Activated naive CD4-positive, alpha-beta T cell treated with anti-CD3 and anti-CD28 coated beads for 36 hours (primary cell): ENCODE results near the gene SMIM38. TPM values are rescaled to one million over a fixed set of nuclear protein-coding genes. Genes with fewer than 3 reads are reported as not detected.

Source experiments
- CTCF ChIA-PET: fragments of 350-600 bp; sonication (Branson Sonifier 250); formaldehyde crosslinking; loops from one replicate; lab custom pipeline; 2021; ENCODE audit warnings: antibody characterized with exemption; lab: Charles Lee
- DNase-seq: peaks from one replicate; pipeline ENCODE4 v3.0.0-alpha.2; 2020
- H3K27ac Mint-ChIP-seq: one replicate; pipeline ENCODE4 v1.8.0; 2021; ENCODE audit warnings: mild to moderate bottlenecking, mixed read lengths
- H3K27me3 Mint-ChIP-seq: one replicate; pipeline ENCODE4 v1.8.0; 2021; ENCODE audit warnings: low read depth, mixed read lengths
- H3K36me3 Mint-ChIP-seq: one replicate; pipeline ENCODE4 v1.8.0; 2021; ENCODE audit warnings: low read depth, mixed read lengths
- H3K4me1 Mint-ChIP-seq: one replicate; pipeline ENCODE4 v1.8.0; 2021; ENCODE audit warnings: low read depth, mixed read lengths
- H3K4me3 Mint-ChIP-seq: one replicate; pipeline ENCODE4 v1.8.0; 2021; ENCODE audit warnings: mild to moderate bottlenecking, moderate library complexity, mixed read lengths
- H3K9me3 Mint-ChIP-seq: one replicate; pipeline ENCODE4 v1.8.0; 2021; ENCODE audit warnings: mixed read lengths
- intact Hi-C: fragments of 100-400 bp; cut with micrococcal nuclease; formaldehyde crosslinking; loops from one replicate; pipeline ENCODE4 v1.15.1; 2023
- total RNA-seq, 2 experiments: library from RNA; stranded (reverse); gene quantifications; one replicate each; pipeline ENCODE4 v1.2.3, GENCODE V29; 2021

The SMIM38 gene
- total RNA-seq, result under 1 TPM; 0.12 to 0.17 TPM

DNA sequence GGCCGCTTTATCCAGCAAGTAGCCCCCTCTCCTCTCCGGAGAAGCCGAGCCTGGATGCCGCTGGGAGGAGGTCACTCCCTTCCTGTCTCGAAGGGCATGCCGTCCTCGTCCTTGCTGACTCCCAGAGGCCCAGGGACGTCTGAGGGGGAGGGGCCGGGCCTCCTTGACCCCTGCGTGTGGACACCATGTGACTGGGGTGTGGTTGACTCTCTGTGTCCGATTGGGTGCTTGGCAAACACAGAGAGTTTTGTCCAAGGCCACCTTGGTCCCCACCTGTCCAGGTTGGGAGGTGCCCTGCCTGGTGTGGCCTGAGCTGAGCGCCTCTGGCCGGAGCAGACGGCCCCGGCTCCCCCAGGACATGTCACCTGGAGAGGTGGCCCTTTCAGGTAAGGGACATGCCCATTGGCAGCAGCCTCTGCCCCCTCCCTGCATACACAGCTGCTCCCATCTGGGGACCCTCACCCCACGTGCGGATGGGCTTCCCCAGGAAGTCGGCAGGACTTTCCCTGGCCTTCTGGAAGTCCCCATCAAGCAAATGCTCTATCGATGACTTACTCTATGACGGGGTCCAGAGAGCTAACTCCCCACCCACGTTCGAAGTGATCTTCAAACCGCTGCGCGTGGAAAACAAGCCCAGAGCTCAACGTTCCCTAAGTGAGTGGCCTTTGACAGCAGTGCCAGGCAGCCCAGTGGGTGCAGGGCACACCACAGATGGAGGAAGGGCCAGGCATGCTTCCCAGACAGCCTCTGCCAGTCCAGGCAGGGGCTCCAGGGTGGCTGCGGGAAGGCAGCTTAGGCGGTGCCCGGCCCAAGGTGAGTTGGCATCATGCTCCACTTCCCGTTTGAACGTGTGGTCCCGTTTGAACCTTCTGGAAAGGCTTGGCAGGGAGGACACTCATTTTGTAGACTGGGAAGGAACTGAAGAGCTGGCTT, at the start of gene SMIM38:
TSS of gene SMIM38 (plus strand) at position 634 of the 933 bp plus-strand sequence. CDS start 1,912 bp downstream, outside the sequence.
- H3K36me3 Mint-ChIP-seq, result no peaks in the 10 kb centered on the region
- H3K27ac Mint-ChIP-seq, result no peak within 1 kb of the TSS
- H3K4me3 Mint-ChIP-seq, result no peak within 1 kb of the TSS
- H3K27me3 Mint-ChIP-seq, result no peaks in the 10 kb centered on the region
- H3K4me1 Mint-ChIP-seq, result peaks cover 5% of the 10 kb centered on the region
- intact Hi-C loops, result no loop called here
- CTCF ChIA-PET, result interaction anchor here (0.9 kb wide), 1 partner anchor 24 kb away, joined by 3 read pairs; no protein-coding TSS in a partner anchor
- H3K9me3 Mint-ChIP-seq, result no peaks in the 10 kb centered on the region
- DNase-seq, result no peak

DNA sequence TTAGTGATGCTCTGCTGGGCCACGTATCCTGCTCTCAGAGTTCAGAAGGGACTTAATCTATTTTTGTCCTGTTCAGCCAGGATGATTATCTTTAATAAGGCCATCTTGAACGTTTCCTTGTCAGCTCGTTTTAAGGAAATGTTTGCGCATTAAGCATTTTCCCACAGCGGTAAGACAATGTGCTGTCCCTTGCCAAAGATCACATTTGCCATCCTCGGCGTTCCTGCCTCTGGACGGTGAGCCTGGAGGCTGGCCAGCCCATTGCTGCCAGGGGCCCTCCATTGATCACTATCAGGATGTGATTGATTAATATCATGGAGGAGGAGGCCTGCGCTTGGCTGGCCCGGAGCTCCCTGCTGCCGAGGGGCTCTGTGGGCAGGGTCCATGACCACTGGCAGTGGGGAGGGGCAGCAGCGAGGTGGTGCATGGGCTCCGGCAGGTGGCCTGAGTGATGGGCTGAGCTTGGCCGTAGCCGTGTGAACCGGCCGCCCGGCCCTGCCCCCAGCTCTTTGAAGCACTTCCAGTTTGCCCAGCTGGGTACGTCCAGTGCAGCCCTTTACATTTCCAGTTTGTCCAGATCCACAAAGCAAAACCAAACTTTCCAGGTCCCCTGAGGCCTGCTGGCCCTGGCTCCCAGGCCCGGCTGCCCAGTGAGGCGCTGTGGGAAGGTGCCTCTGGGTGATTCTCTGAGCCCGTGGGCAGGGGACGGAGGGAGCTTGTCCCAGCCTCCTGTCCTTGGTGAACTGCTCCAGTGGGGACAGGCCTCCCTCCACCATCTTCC, 49.5 kb upstream of the SMIM38 start:
- CTCF ChIA-PET, result interaction anchor here (1.0 kb wide), 1 partner anchor 186 kb away, joined by 5 read pairs; no protein-coding TSS in a partner anchor
- no peak for DNase-seq
- H3K9me3 Mint-ChIP-seq, result peaks cover 3% of the 10 kb centered on the region
- H3K27ac Mint-ChIP-seq, result no peak overlapping the region
- H3K4me1 Mint-ChIP-seq, result peaks cover 9% of the 10 kb centered on the region
- no peaks in the 10 kb centered on the region for H3K27me3 Mint-ChIP-seq
- intact Hi-C loops, result no loop called here
- H3K4me3 Mint-ChIP-seq, result no peak overlapping the region
- H3K36me3 Mint-ChIP-seq, result no peaks in the 10 kb centered on the region

GRCh38 chr11:69107413-69107812, 48.3 kb upstream of the SMIM38 start:
- no peak for DNase-seq
- Mint-ChIP-seq H3K27ac (no peak overlapping the region), H3K4me3 (no peak overlapping the region), H3K27me3 (no peaks in the 10 kb centered on the region), H3K4me1 (peaks cover 6% of the 10 kb centered on the region), H3K9me3 (peaks cover 3% of the 10 kb centered on the region), H3K36me3 (no peaks in the 10 kb centered on the region)
- intact Hi-C loops, result no loop called here
- CTCF ChIA-PET, result no interaction called here

- intact Hi-C loops, result no loop called here
- Mint-ChIP-seq H3K36me3 (no peaks in the 10 kb centered on the region), H3K4me1 (peaks cover 6% of the 10 kb centered on the region), H3K27me3 (no peaks in the 10 kb centered on the region), H3K27ac (no peak overlapping the region), H3K4me3 (no peak overlapping the region), H3K9me3 (peaks cover 3% of the 10 kb centered on the region)
- CTCF ChIA-PET, result no interaction called here
- no peak for DNase-seq
Measured at GRCh38 chr11:69108030-69108429, 47.7 kb upstream of the SMIM38 start.

- Mint-ChIP-seq H3K4me1 (peaks cover 6% of the 10 kb centered on the region), H3K9me3 (peaks cover 3% of the 10 kb centered on the region), H3K4me3 (no peak overlapping the region), H3K27ac (no peak overlapping the region), H3K27me3 (no peaks in the 10 kb centered on the region), H3K36me3 (no peaks in the 10 kb centered on the region)
- no peak for DNase-seq
- intact Hi-C loops, result no loop called here
- CTCF ChIA-PET, result no interaction called here
Measured at GRCh38 chr11:69108559-69108958, 47.2 kb upstream of the SMIM38 start.

DNA sequence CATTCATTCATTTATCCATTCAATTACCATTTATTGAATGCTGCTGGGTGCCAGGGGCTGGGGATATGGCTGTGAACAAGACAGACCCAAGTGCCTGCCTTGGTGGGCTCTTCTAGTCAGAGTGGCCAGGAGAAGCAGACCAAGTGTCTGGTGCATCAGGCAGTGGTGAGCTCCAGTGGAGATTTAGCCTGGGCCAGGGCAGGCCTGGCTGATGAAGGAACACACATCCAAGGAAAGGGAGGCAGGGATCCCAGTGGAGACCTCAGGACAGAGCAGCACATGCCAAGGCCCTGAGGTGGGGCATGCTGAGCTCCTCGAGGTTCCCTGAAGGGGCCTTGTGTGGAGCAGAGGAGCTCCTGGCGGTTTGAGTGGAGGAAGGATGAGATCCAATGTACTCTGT, 46.6 kb upstream of the SMIM38 start:
- Mint-ChIP-seq H3K4me1 (peaks cover 6% of the 10 kb centered on the region), H3K4me3 (no peak overlapping the region), H3K36me3 (no peaks in the 10 kb centered on the region), H3K27ac (no peak overlapping the region), H3K9me3 (peaks cover 3% of the 10 kb centered on the region), H3K27me3 (no peaks in the 10 kb centered on the region)
- intact Hi-C loops, result no loop called here
- CTCF ChIA-PET, result no interaction called here
- DNase-seq, result no peak

GRCh38 chr11:69110451-69110850, 45.3 kb upstream of the SMIM38 start:
- intact Hi-C loops, result no loop called here
- CTCF ChIA-PET, result no interaction called here
- H3K27ac Mint-ChIP-seq, result no peak overlapping the region
- no peaks in the 10 kb centered on the region for H3K27me3 Mint-ChIP-seq
- peaks cover 3% of the 10 kb centered on the region for H3K9me3 Mint-ChIP-seq
- H3K4me3 Mint-ChIP-seq, result no peak overlapping the region
- DNase-seq, result no peak
- H3K4me1 Mint-ChIP-seq, result peaks cover 6% of the 10 kb centered on the region
- H3K36me3 Mint-ChIP-seq, result no peaks in the 10 kb centered on the region

DNA sequence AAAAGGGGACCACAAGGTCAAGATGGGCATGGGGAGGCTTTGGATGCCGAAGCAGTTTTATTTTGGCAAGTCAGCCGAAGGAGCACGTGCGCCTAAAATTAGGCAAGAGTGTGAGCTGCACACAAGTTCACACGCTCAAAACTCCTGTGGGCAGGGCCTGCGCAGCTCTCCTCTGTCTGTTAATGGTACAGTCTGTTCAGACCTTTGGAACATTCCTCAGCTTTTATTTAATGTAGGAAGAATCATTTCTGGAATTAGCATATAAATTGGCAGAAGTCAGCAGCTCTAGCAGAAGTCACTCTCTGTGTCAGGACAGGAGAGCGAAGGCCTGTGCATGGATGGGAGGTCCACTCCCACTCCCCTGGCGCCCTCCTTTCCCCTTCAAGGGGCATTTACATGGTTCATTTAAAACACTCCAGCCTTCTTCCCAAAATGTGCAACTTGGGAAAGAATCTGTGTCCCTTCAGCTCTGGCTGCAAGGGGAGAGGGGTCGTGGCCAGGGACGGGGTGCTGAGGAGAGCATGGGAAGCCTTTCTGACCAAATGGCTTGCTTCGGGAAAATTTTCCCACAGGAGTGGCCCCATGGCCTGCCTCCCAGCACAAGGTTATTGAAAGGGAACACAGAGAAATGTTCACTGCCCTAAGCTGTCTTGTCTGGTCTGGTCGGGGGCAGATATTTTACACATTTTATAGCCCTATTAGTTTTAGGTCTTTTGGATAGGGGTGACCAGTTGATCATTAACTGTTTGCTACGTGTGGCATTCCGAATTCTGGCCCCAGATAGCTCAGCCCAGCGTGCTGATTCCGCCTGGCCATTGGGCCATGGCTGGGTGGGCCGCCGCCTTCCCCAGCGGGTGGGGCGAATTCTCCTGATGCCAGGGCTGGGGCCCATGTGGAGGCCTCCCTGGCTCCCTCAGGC, 43.9 kb upstream of the SMIM38 start:
- H3K27ac Mint-ChIP-seq, result no peak overlapping the region
- intact Hi-C loops, result no loop called here
- no peaks in the 10 kb centered on the region for H3K36me3 Mint-ChIP-seq
- CTCF ChIA-PET, result interaction anchor here (1.0 kb wide), 1 partner anchor 181 kb away, joined by 3 read pairs; no protein-coding TSS in a partner anchor
- no peak overlapping the region for H3K4me3 Mint-ChIP-seq
- peaks cover 3% of the 10 kb centered on the region for H3K9me3 Mint-ChIP-seq
- H3K4me1 Mint-ChIP-seq, result peaks cover 4% of the 10 kb centered on the region
- no peak for DNase-seq
- H3K27me3 Mint-ChIP-seq, result no peaks in the 10 kb centered on the region

DNA sequence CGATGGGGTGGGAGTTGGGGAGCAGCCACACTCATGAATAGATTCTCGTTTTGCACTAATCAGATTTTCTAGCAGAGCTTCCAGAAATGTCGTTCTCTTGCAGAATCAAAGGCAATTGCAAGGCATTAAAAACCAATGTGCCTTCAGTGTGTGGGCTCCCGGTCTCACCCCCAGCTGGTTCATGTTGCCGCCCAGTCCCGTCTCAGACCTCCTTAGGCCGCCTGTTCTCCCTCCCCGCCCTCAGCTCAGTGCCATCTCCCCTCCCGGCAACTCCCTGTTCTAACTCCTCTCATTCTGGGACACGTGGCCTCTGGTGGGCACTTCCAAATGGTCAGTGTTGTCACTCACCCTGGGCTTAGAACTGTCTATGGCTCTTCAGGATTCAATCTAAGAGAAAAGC, 42.5 kb upstream of the SMIM38 start:
- Mint-ChIP-seq H3K4me1 (peaks cover 2% of the 10 kb centered on the region), H3K9me3 (peaks cover 3% of the 10 kb centered on the region), H3K27ac (peak overlapping the region; percentile 21), H3K27me3 (no peaks in the 10 kb centered on the region), H3K4me3 (no peak overlapping the region), H3K36me3 (no peaks in the 10 kb centered on the region)
- CTCF ChIA-PET, result interaction anchor here (1.4 kb wide), 1 partner anchor 11 kb away, joined by 5 read pairs; no protein-coding TSS in a partner anchor
- no peak for DNase-seq
- intact Hi-C loops, result no loop called here

- Mint-ChIP-seq H3K9me3 (peaks cover 3% of the 10 kb centered on the region), H3K27ac (no peak overlapping the region), H3K36me3 (no peaks in the 10 kb centered on the region), H3K4me3 (no peak overlapping the region), H3K4me1 (peaks cover 2% of the 10 kb centered on the region), H3K27me3 (no peaks in the 10 kb centered on the region)
- CTCF ChIA-PET, result interaction anchor here (1.4 kb wide), 1 partner anchor 12 kb away, joined by 5 read pairs; no protein-coding TSS in a partner anchor
- no peak for DNase-seq
- intact Hi-C loops, result no loop called here
Measured at GRCh38 chr11:69113646-69114340, 41.9 kb upstream of the SMIM38 start.

- no peak overlapping the region for H3K4me3 Mint-ChIP-seq
- no peak for DNase-seq
- peaks cover 2% of the 10 kb centered on the region for H3K4me1 Mint-ChIP-seq
- H3K36me3 Mint-ChIP-seq, result no peaks in the 10 kb centered on the region
- CTCF ChIA-PET, result interaction anchor here (1.4 kb wide), 1 partner anchor 12 kb away, joined by 5 read pairs; no protein-coding TSS in a partner anchor
- no peak overlapping the region for H3K27ac Mint-ChIP-seq
- intact Hi-C loops, result no loop called here
- no peaks in the 10 kb centered on the region for H3K27me3 Mint-ChIP-seq
- H3K9me3 Mint-ChIP-seq, result peaks cover 8% of the 10 kb centered on the region
Measured at GRCh38 chr11:69114362-69114761, 41.4 kb upstream of the SMIM38 start.
